Tibial nerve (tissue), 4 donors: ENCODE data around the gene MARCHF6. TPM values are rescaled to one million over a fixed set of nuclear protein-coding genes. Genes with fewer than 3 reads are reported as not detected.

Source experiments
- DNase-seq, 2 donors: peaks; one replicate each; pipeline ENCODE4 v3.0.0-alpha.2; 2019; ENCODE audit warnings: low spot score in 2 of 2
- H3K27ac ChIP-seq, 4 donors: fragments of 200-600 bp; sonication (generic) in 3 of 4; one replicate each; pipeline ENCODE4 v1.5.1; 2017 to 2019; ENCODE audit warnings: mild to moderate bottlenecking in 1 of 4
- H3K27me3 ChIP-seq, 2 donors: fragments of 200-600 bp; sonication (generic) in 1 of 2; one replicate each; pipeline versions ENCODE4 v1.5.1 to v1.6.0; 2017 to 2019
- H3K36me3 ChIP-seq, 3 donors: fragments of 200-600 bp; sonication (generic); one replicate each; pipeline ENCODE4 v1.5.1; 2018 to 2019
- H3K4me1 ChIP-seq, 4 donors: fragments of 200-600 bp; sonication (generic) in 3 of 4; one replicate each; pipeline ENCODE4 v1.5.1; 2017 to 2019
- H3K4me3 ChIP-seq, 4 donors: fragments of 200-600 bp; sonication (generic) in 3 of 4; one replicate each; pipeline ENCODE4 v1.5.1; 2017 to 2019; ENCODE audit warnings: mild to moderate bottlenecking in 1 of 4, moderate library complexity in 1 of 4
- H3K9me3 ChIP-seq, 4 donors: fragments of 200-600 bp; sonication (generic) in 3 of 4; one replicate each; pipeline ENCODE4 v1.5.1; 2017 to 2019
- EP300 ChIP-seq, 2 donors: sonication (generic); formaldehyde crosslinking; IDR thresholded peaks; one replicate each; pipeline ENCODE4 v1.6.1; 2017; ENCODE audit warnings: antibody characterized with exemption in 2 of 2, mild to moderate bottlenecking in 1 of 2
- POLR2A ChIP-seq, 2 donors: fragments of 450-650 bp; IDR thresholded peaks; one replicate each; pipeline ENCODE4 v1.6.1; 2017; ENCODE audit warnings: antibody characterized with exemption in 2 of 2, mild to moderate bottlenecking in 2 of 2, moderate library complexity in 2 of 2
- WGBS, 2 donors: methylation state at CpG; one replicate each; pipeline ENCODE4 v1.1.5; 2018; 5-methylcytosine and 5-hydroxymethylcytosine counted together
- total RNA-seq, 4 donors: library from RNA; depleted of rRNA; stranded (reverse); fragments of >200 nt; gene quantifications; one replicate each; pipeline ENCODE4 v1.1.0, GENCODE V29; 2016
- TF ChIP-seq, protein P1 (sequence below), 5 experiments: fragments of 200-600 bp in 3 of 5; fragments of 450-650 bp in 2 of 5; sonication (generic) in 3 of 5; IDR thresholded peaks; one replicate each; pipeline ENCODE4 v1.5.1; 2016 to 2019; ENCODE audit warnings: antibody characterized with exemption in 5 of 5, mild to moderate bottlenecking in 3 of 5, moderate library complexity in 2 of 5

MARCHF6 gene
- total RNA-seq, 4 donors from 2014 or later, result 70.2 to 127 (median 110) TPM

DNA sequence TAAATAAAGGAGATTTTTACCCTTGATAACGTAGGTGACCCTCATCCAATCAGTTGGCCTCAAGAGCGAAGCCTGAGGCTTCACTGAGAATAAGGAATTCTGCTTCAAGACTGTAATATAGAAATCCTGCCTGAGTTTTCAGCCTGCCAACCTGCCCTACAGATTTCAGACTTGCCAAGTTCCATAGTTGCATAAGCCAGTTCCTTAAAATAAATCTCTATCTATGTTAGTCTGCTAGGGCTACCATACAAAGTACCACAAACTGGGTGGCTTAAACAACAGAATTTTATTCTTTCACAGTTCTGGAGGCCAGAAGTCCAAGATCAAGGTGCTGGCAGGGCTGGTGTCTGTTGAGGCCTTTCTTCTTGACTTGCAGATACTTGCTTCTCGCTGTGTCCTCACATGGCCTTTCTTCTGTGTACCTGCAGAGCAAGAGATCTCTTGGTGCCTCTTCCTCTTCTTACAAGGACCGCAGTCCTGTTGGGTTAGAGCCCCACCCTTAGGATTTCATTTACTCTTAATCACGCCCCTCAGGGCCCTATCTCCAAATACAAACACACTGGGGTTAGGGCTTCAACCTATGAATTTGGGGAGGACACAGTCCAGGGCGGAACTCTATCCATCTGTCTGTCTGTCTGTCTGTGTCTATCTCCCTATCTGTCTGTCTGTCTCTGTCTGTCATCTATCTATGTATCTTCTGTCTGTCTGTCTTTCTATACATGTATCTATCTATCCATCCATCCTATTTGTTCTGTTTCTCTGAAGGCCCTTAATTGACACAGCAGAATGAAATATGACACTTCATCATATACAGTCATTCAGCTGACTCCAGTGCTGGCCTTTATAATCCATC, 28.8 kb upstream of the MARCHF6 start:
- no peak overlapping the region for H3K4me3 ChIP-seq
- TF ChIP-seq EP300 (IDR thresholded peaks at IDR 0.05) (no peak), POLR2A (IDR thresholded peaks at IDR 0.05) (no peak)
- TF ChIP-seq, protein P1, sequence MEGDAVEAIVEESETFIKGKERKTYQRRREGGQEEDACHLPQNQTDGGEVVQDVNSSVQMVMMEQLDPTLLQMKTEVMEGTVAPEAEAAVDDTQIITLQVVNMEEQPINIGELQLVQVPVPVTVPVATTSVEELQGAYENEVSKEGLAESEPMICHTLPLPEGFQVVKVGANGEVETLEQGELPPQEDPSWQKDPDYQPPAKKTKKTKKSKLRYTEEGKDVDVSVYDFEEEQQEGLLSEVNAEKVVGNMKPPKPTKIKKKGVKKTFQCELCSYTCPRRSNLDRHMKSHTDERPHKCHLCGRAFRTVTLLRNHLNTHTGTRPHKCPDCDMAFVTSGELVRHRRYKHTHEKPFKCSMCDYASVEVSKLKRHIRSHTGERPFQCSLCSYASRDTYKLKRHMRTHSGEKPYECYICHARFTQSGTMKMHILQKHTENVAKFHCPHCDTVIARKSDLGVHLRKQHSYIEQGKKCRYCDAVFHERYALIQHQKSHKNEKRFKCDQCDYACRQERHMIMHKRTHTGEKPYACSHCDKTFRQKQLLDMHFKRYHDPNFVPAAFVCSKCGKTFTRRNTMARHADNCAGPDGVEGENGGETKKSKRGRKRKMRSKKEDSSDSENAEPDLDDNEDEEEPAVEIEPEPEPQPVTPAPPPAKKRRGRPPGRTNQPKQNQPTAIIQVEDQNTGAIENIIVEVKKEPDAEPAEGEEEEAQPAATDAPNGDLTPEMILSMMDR (IDR thresholded peaks at IDR 0.05), result no peak
- WGBS, 2 donors, result 90 to 91% methylated on average over 6 of the region's 6 CpGs
- H3K36me3 ChIP-seq, result no peaks in the 10 kb centered on the region
- no peak overlapping the region for H3K27ac ChIP-seq
- DNase-seq, result no peak
- peaks cover 0 to 7% (median 0%) of the 10 kb centered on the region in 4 donors for H3K4me1 ChIP-seq
- no peaks in the 10 kb centered on the region for H3K9me3 ChIP-seq
- no peaks in the 10 kb centered on the region for H3K27me3 ChIP-seq

- Histone ChIP-seq H3K4me1 (peaks cover 0 to 43% (median 22%) of the 10 kb centered on the region in 4 donors), H3K27ac (no peak overlapping the region), H3K27me3 (no peaks in the 10 kb centered on the region), H3K36me3 (no peaks in the 10 kb centered on the region), H3K9me3 (no peaks in the 10 kb centered on the region), H3K4me3 (no peak overlapping the region)
- DNase-seq, result no peak
- 88 to 91% methylated on average over 5 of the region's 5 CpGs for WGBS, 2 donors
- TF ChIP-seq POLR2A (IDR thresholded peaks at IDR 0.05) (no peak), EP300 (IDR thresholded peaks at IDR 0.05) (no peak)
- TF ChIP-seq, protein P1 (IDR thresholded peaks at IDR 0.05), result no peak
Measured at GRCh38 chr5:10328323-10328722, 25.2 kb upstream of the MARCHF6 start.

DNA sequence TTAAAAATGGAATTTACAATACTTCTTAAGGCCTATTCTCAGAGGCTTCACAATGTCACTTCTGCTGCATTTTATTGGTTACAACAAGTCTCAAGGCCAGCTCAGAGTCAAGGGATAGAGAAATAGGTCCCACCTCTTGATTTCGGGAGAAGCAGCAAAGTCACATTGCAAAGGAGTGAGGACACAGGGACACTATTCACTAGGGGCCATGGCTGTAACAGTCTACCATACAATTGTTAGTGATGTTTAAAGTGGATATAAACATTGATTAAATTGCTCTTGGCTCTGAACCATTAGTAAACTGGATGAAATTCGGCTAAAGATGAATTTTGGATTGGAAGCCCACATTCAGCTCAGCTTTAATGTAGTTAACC, 24.1 kb upstream of the MARCHF6 start:
- WGBS, 2 donors, result 33 to 39% methylated on average over 2 of the region's 2 CpGs
- peaks cover 0 to 50% (median 31%) of the 10 kb centered on the region in 4 donors for H3K4me1 ChIP-seq
- no peaks in the 10 kb centered on the region for H3K9me3 ChIP-seq
- no peak for DNase-seq
- no peak overlapping the region for H3K4me3 ChIP-seq
- no peaks in the 10 kb centered on the region for H3K36me3 ChIP-seq
- H3K27me3 ChIP-seq, result no peaks in the 10 kb centered on the region
- TF ChIP-seq EP300 (IDR thresholded peaks at IDR 0.05), result no peak
- no peak for TF ChIP-seq POLR2A (IDR thresholded peaks at IDR 0.05)
- TF ChIP-seq, protein P1 (IDR thresholded peaks at IDR 0.05), result no peak
- peak overlapping the region in 2 of 4 donors; percentile 20 to 61 for H3K27ac ChIP-seq

DNA sequence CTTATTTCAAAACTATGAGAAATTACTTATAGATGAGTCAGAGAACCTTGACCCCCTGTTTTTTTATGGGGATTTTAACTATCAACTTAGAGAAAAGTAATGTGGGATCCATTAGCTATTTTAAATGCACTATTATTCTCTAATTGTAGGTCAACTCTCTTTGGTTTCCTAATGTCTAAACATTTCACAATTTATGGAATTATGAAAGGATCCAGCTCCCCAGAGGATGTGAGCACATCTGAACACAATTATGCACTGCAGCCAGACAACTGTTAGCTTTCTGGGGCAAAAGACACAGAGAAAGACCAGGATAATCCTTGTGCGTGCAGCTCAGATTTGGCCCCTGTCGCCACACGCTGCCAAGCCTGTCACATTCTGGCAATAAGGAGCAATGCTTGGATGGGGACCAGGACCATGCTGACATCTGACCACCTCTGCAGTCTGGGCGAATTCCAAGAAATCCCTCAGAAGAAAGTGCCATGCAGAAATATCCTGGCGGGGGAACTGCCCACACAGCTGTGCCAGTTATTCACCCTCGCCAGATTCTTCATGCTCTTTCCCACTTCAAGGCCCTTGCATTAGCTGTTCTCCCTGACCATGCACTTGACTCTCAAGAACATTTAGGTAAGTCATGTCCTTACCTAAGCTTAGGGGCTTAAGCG, 23.5 kb upstream of the MARCHF6 start:
- H3K27ac ChIP-seq, result peak overlapping the region in 3 of 4 donors; percentile 21 to 64 (median 61)
- WGBS, 2 donors, result 28 to 36% methylated on average over 7 of the region's 7 CpGs
- H3K9me3 ChIP-seq, result no peaks in the 10 kb centered on the region
- DNase-seq, result peak in 1 of 2 donors; percentile 57
- H3K4me1 ChIP-seq, result peaks cover 0 to 50% (median 31%) of the 10 kb centered on the region in 4 donors
- TF ChIP-seq, protein P1 (IDR thresholded peaks at IDR 0.05), result no peak
- peak in 1 of 2 donors; percentile 85 for TF ChIP-seq EP300 (IDR thresholded peaks at IDR 0.05)
- H3K36me3 ChIP-seq, result no peaks in the 10 kb centered on the region
- no peak overlapping the region for H3K4me3 ChIP-seq
- no peaks in the 10 kb centered on the region for H3K27me3 ChIP-seq
